Endothelial cell of umbilical vein (primary cell): ENCODE results near the gene RAB10. TPM values are rescaled to one million over a fixed set of nuclear protein-coding genes. Genes with fewer than 3 reads are reported as not detected.

Source experiments
- BruUV-seq: library from RNA; stranded (reverse); fragments of 400-500 nt; replicated peaks from 2 replicates; lab custom pipeline; 2021; lab: Mats Ljungman, UMichigan
- CTCF ChIA-PET: fragments of 300-600, 350-600 bp; sonication (Branson Sonifier 250); formaldehyde crosslinking; loops from one replicate; lab custom pipeline; 2021; ENCODE audit warnings: antibody characterized with exemption, inconsistent platforms; lab: Charles Lee
- POLR2A ChIA-PET: fragments of 300-600, 350-600 bp; sonication (Branson Sonifier 250); formaldehyde crosslinking; loops from one replicate; lab custom pipeline; 2021; ENCODE audit warnings: antibody characterized with exemption, inconsistent platforms; lab: Charles Lee
- DNase-seq: peaks from one replicate; pipeline ENCODE4 v3.0.0-alpha.2; 2011; ENCODE audit warnings: low read depth, low spot score
- FAIRE-seq: peaks from 2 replicates; lab custom pipeline; 2011; peaks lifted over from hg19 to GRCh38; lab: Jason Lieb, UNC
- H2AFZ ChIP-seq: 2 replicates; pipeline ENCODE4 v1.6.0; 2012; ENCODE audit warnings: low read depth, low read length, control low read depth, inconsistent platforms
- H3K27ac ChIP-seq: 2 replicates; pipeline ENCODE4 v1.5.1; 2011; ENCODE audit warnings: low read depth, mild to moderate bottlenecking, control low read depth, low read length, moderate library complexity; ENCODE audit not compliant: insufficient read depth
- H3K27me3 ChIP-seq, 2 experiments: 2 replicates each; pipeline versions ENCODE4 v1.6.0 to v1.6.1; 2011; ENCODE audit warnings: low read length in 2 of 2, mixed read lengths in 1 of 2; ENCODE audit not compliant: control insufficient read depth in 2 of 2, insufficient read depth in 2 of 2
- H3K36me3 ChIP-seq, 2 experiments: 2 replicates in 1 of 2; 3 replicates in 1 of 2; pipeline ENCODE4 v1.5.1; 2011; ENCODE audit warnings: low read length in 2 of 2, mild to moderate bottlenecking in 1 of 2, moderate library complexity in 1 of 2; ENCODE audit not compliant: control insufficient read depth in 2 of 2, insufficient read depth in 2 of 2; ENCODE audit errors: extremely low read depth in 1 of 2
- H3K4me1 ChIP-seq: 3 replicates; pipeline ENCODE4 v1.5.1; 2011; ENCODE audit warnings: mild to moderate bottlenecking, low read length; ENCODE audit not compliant: control insufficient read depth, insufficient read depth; ENCODE audit errors: extremely low read depth
- H3K4me2 ChIP-seq: 2 replicates; pipeline ENCODE4 v1.6.1; 2011; ENCODE audit warnings: low read length, control low read depth, mixed read lengths; ENCODE audit not compliant: insufficient read depth
- H3K4me3 ChIP-seq, 3 experiments: fragments of 200-600 bp in 1 of 3; sonication (generic), shearing (Covaris generic) in 1 of 3; replicated peaks in 1 of 3; 2 replicates each; pipeline ENCODE4 v1.5.1; 2011 to 2016; ENCODE audit warnings: control low read depth in 3 of 3, low read length in 3 of 3, mild to moderate bottlenecking in 2 of 3, inconsistent platforms in 1 of 3, low read depth in 1 of 3, moderate library complexity in 1 of 3; ENCODE audit not compliant: insufficient read depth in 1 of 3
- H3K79me2 ChIP-seq: 2 replicates; pipeline ENCODE4 v1.6.0; 2012; ENCODE audit warnings: low read length, inconsistent platforms; ENCODE audit not compliant: control insufficient read depth, insufficient read depth
- H3K9ac ChIP-seq: replicated peaks from 2 replicates; pipeline ENCODE3; 2011; ENCODE audit warnings: low read length, control low read depth; ENCODE audit not compliant: insufficient read depth; ENCODE audit errors: extremely low read depth
- H3K9me1 ChIP-seq: replicated peaks from 3 replicates; pipeline ENCODE4 v1.6.0; 2011; ENCODE audit warnings: mild to moderate bottlenecking, low read length; ENCODE audit not compliant: control insufficient read depth, insufficient read depth; ENCODE audit errors: extremely low read depth
- H3K9me3 ChIP-seq: replicated peaks from 2 replicates; pipeline ENCODE4 v1.5.1; 2012; ENCODE audit warnings: low read length, inconsistent platforms; ENCODE audit not compliant: control insufficient read depth, insufficient read depth
- H4K20me1 ChIP-seq: replicated peaks from 2 replicates; pipeline ENCODE3; 2011; ENCODE audit warnings: mild to moderate bottlenecking, low read length; ENCODE audit not compliant: control insufficient read depth, insufficient read depth; ENCODE audit errors: extremely low read depth
- EZH2 ChIP-seq: IDR thresholded peaks from 2 replicates; pipeline ENCODE4 v1.6.1; 2012; ENCODE audit warnings: borderline replicate concordance, low read depth, mild to moderate bottlenecking, moderate library complexity, low read length, inconsistent platforms; ENCODE audit not compliant: severe bottlenecking
- FOS ChIP-seq: IDR thresholded peaks from 2 replicates; pipeline ENCODE4 v1.6.1; 2011; ENCODE audit warnings: mild to moderate bottlenecking, low read length, moderate library complexity, borderline replicate concordance; ENCODE audit not compliant: insufficient read depth
- GATA2 ChIP-seq: IDR thresholded peaks from 2 replicates; pipeline ENCODE4 v1.7.0; 2011; ENCODE audit warnings: low read depth, mild to moderate bottlenecking, moderate library complexity, mixed read lengths, low read length; ENCODE audit not compliant: insufficient read length, insufficient read depth
- JUN ChIP-seq: IDR thresholded peaks from 2 replicates; pipeline ENCODE4 v1.6.1; 2011; ENCODE audit warnings: borderline replicate concordance, low read depth; ENCODE audit not compliant: insufficient read length, insufficient read depth
- MAX ChIP-seq: IDR thresholded peaks from 2 replicates; pipeline ENCODE4 v1.6.1; 2011; ENCODE audit not compliant: insufficient read depth, insufficient read length
- MYC ChIP-seq: IDR thresholded peaks from one replicate; pipeline ENCODE4 v1.6.1; 2011; ENCODE audit warnings: mild to moderate bottlenecking, low read depth, low read length
- POLR2A ChIP-seq: IDR thresholded peaks from 2 replicates; pipeline ENCODE4 v1.6.1; 2012; ENCODE audit warnings: low read depth, mild to moderate bottlenecking, control low read depth, low read length
- POLR2AphosphoS5 ChIP-seq: IDR thresholded peaks from 2 replicates; pipeline ENCODE4 v1.6.1; 2012; ENCODE audit warnings: low read depth, mild to moderate bottlenecking, control low read depth, low read length, moderate library complexity; ENCODE audit not compliant: insufficient read depth
- dilution Hi-C: fragments of 300-500 bp; cut with MboI; formaldehyde crosslinking; loops from one replicate; pipeline ENCODE4 v1.15.0; 2019; ENCODE audit warnings: low sequenced_read_pairs; ENCODE audit not compliant: extremely low pct_ligation_motif_present
- intact Hi-C: fragments of 100-400 bp; cut with micrococcal nuclease; formaldehyde crosslinking; loops from one replicate; pipeline ENCODE4 v1.10.0; 2022
- polyA plus RNA-seq, 4 experiments: library from polyadenylated mRNA; depleted of rRNA in 3 of 4; stranded (reverse) in 3 of 4; unstranded in 1 of 4; fragments of >200 nt; gene quantifications; 2 replicates each; pipeline versions ENCODE4 v1.2.1 to v1.2.3, GENCODE V29; 2011 to 2012; ENCODE audit warnings: missing spikeins in 1 of 4
- total RNA-seq: library from RNA; stranded (reverse); gene quantifications from 2 replicates; pipeline ENCODE4 v1.2.3, GENCODE V29; 2021
- TF ChIP-seq, protein P1 (sequence below), 2 donors: IDR thresholded peaks; 1 replicate in 1 of 2; 2 replicates in 1 of 2; pipeline ENCODE4 v1.5.1; 2011; ENCODE audit warnings: low read length in 2 of 2, mild to moderate bottlenecking in 2 of 2, moderate library complexity in 2 of 2, control low read depth in 1 of 2, inconsistent platforms in 1 of 2, low read depth in 1 of 2; ENCODE audit not compliant: insufficient read depth in 1 of 2; ENCODE audit errors: extremely low read depth in 1 of 2

RAB10 gene
- total and polyA plus RNA-seq, 2 donors (not counting 3 experiments of a cell fraction or from before 2014, with no cell fraction given), result 45.1 to 104 TPM

- FAIRE-seq, result peak; percentile 78
- no peak overlapping the region for H3K9ac ChIP-seq
- no peaks in the 10 kb centered on the region for H3K9me3 ChIP-seq
- no peaks in the 10 kb centered on the region for H3K27me3 ChIP-seq
- TF ChIP-seq, protein P1, sequence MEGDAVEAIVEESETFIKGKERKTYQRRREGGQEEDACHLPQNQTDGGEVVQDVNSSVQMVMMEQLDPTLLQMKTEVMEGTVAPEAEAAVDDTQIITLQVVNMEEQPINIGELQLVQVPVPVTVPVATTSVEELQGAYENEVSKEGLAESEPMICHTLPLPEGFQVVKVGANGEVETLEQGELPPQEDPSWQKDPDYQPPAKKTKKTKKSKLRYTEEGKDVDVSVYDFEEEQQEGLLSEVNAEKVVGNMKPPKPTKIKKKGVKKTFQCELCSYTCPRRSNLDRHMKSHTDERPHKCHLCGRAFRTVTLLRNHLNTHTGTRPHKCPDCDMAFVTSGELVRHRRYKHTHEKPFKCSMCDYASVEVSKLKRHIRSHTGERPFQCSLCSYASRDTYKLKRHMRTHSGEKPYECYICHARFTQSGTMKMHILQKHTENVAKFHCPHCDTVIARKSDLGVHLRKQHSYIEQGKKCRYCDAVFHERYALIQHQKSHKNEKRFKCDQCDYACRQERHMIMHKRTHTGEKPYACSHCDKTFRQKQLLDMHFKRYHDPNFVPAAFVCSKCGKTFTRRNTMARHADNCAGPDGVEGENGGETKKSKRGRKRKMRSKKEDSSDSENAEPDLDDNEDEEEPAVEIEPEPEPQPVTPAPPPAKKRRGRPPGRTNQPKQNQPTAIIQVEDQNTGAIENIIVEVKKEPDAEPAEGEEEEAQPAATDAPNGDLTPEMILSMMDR (IDR thresholded peaks at IDR 0.05; ENCODE audit: extremely low read depth in 1 of 2, insufficient read depth in 1 of 2, low read depth in 1 of 2, low read length in 2 of 2), result no peak
- TF ChIP-seq MAX (no peak), POLR2A (no peak), GATA2 (peak; percentile 79), MYC (no peak), JUN (peak; percentile 40), POLR2AphosphoS5 (no peak), EZH2 (no peak), FOS (peak; percentile 28)
- no peak overlapping the region for H3K4me3 ChIP-seq
- H4K20me1 ChIP-seq, result no peaks in the 10 kb centered on the region
- dilution Hi-C loops (no loop called here), intact Hi-C loops (loop anchor here (2.0 kb wide), 1 partner anchor 51 kb away; no protein-coding TSS in a partner anchor)
- no peaks in the 10 kb centered on the region for H3K9me1 ChIP-seq
- peaks cover 20% of the 10 kb centered on the region for H3K4me1 ChIP-seq
- ChIA-PET CTCF (interaction anchor here (0.5 to 2.0 kb wide), 6 partner anchors 14 to 173 kb away, joined by 3 to 14 read pairs (median 6); partner anchors contain the start of genes KIF3C and RAB10), POLR2A (interaction anchor here (1.4 kb wide), 1 partner anchor 21 kb away, joined by 5 read pairs; no protein-coding TSS in a partner anchor)
- no peaks in the 10 kb centered on the region for H3K36me3 ChIP-seq
- peak; percentile 39 for DNase-seq
- no peaks in the 10 kb centered on the region for H3K79me2 ChIP-seq
- H2AFZ ChIP-seq, result no peak overlapping the region
- BruUV-seq, result no TSS peak
- H3K4me2 ChIP-seq, result peak overlapping the region; percentile 6
- H3K27ac ChIP-seq, result no peak overlapping the region
These were observed 21.7 kb upstream of the RAB10 start for GRCh38 chr2:26011990-26012856.
